ENCODE data around the gene EFCAB11. TPM values are rescaled to one million over a fixed set of nuclear protein-coding genes. Genes with fewer than 3 reads are reported as not detected.

The EFCAB11 gene
- total RNA-seq, 3 donors from 2014 or later (not counting 1 experiment from before 2014, with no cell fraction given), result 3.9 to 5.2 (median 4.0) TPM

- Mint-ChIP-seq H3K4me1 (no peaks in the 10 kb centered on the region), H3K27me3 (ENCODE audit: low read depth in 2 of 2) (no peaks in the 10 kb centered on the region), H3K4me3 (no peak overlapping the region), H3K9me3 (no peaks in the 10 kb centered on the region), H3K27ac (no peak overlapping the region), H3K36me3 (no peaks in the 10 kb centered on the region)
- TF ChIP-seq CTCF (IDR thresholded peaks at IDR 0.05), result no peak
- Histone ChIP-seq H3K36me3 (ENCODE audit: control insufficient read depth, insufficient read depth, low read length) (no peaks in the 10 kb centered on the region), H3K4me3 (ENCODE audit: low read length) (no peak overlapping the region), H3K9me3 (ENCODE audit: control insufficient read depth, insufficient read depth, low read length) (no peaks in the 10 kb centered on the region), H3K27me3 (ENCODE audit: control insufficient read depth, insufficient read depth, low read length) (no peaks in the 10 kb centered on the region), H3K4me1 (ENCODE audit: control insufficient read depth, insufficient read depth, low read length) (no peaks in the 10 kb centered on the region), H3K27ac (ENCODE audit: low read length) (no peak overlapping the region)
- ATAC-seq (no peak), DNase-seq (no peak)
- WGBS (ENCODE audit: insufficient coverage), result 95% methylated on average over 12 of the region's 12 CpGs
- intact Hi-C loops (cut with micrococcal nuclease), result no loop called here
These were observed 161.8 kb downstream of the EFCAB11 start for GRCh38 chr14:89792489-89793366.

GRCh38 chr14:89787525-89787924 is 167.0 kb downstream of the EFCAB11 start:
- Mint-ChIP-seq H3K9me3 (no peaks in the 10 kb centered on the region), H3K36me3 (no peaks in the 10 kb centered on the region), H3K4me3 (no peak overlapping the region), H3K27ac (no peak overlapping the region), H3K4me1 (no peaks in the 10 kb centered on the region), H3K27me3 (ENCODE audit: low read depth in 2 of 2) (no peaks in the 10 kb centered on the region)
- ATAC-seq (no peak), DNase-seq (no peak)
- Histone ChIP-seq H3K27ac (ENCODE audit: low read length) (no peak overlapping the region), H3K9me3 (ENCODE audit: control insufficient read depth, insufficient read depth, low read length) (no peaks in the 10 kb centered on the region), H3K27me3 (ENCODE audit: control insufficient read depth, insufficient read depth, low read length) (no peaks in the 10 kb centered on the region), H3K4me1 (ENCODE audit: control insufficient read depth, insufficient read depth, low read length) (no peaks in the 10 kb centered on the region), H3K4me3 (ENCODE audit: low read length) (no peak overlapping the region), H3K36me3 (ENCODE audit: control insufficient read depth, insufficient read depth, low read length) (no peaks in the 10 kb centered on the region)
- intact Hi-C loops (cut with micrococcal nuclease), result no loop called here
- no peak for TF ChIP-seq CTCF (IDR thresholded peaks at IDR 0.05)
- 94% methylated on average over 4 of the region's 4 CpGs for WGBS (ENCODE audit: insufficient coverage)

GRCh38 chr14:89781046-89781445 is 173.5 kb downstream of the EFCAB11 start:
- no peak for TF ChIP-seq CTCF (IDR thresholded peaks at IDR 0.05)
- H3K4me3 ChIP-seq (ENCODE audit: low read length), result no peak overlapping the region
- H3K27ac Mint-ChIP-seq, result no peak overlapping the region

More at GRCh38 chr14:89781046-89781445, 173.5 kb downstream of the EFCAB11 start:
- intact Hi-C loops (cut with micrococcal nuclease), result no loop called here
- DNase-seq (no peak), ATAC-seq (no peak)
- Histone ChIP-seq H3K9me3 (ENCODE audit: control insufficient read depth, insufficient read depth, low read length) (no peaks in the 10 kb centered on the region), H3K27me3 (ENCODE audit: control insufficient read depth, insufficient read depth, low read length) (no peaks in the 10 kb centered on the region), H3K4me1 (ENCODE audit: control insufficient read depth, insufficient read depth, low read length) (no peaks in the 10 kb centered on the region), H3K36me3 (ENCODE audit: control insufficient read depth, insufficient read depth, low read length) (no peaks in the 10 kb centered on the region), H3K27ac (ENCODE audit: low read length) (no peak overlapping the region)
- Mint-ChIP-seq H3K9me3 (no peaks in the 10 kb centered on the region), H3K27me3 (ENCODE audit: low read depth in 2 of 2) (peaks cover 0 to 12% of the 10 kb centered on the region in 2 donors), H3K4me3 (no peak overlapping the region), H3K36me3 (no peaks in the 10 kb centered on the region), H3K4me1 (no peaks in the 10 kb centered on the region)
- 88% methylated on average over 1 of the region's 4 CpGs for WGBS (ENCODE audit: insufficient coverage)

All from natural killer cell (primary cell).